ENCODE data around the gene FXYD4. TPM values are rescaled to one million over a fixed set of nuclear protein-coding genes. Genes with fewer than 3 reads are reported as not detected.
"Not testable (repeated sequence)": the region's sequence is repeated elsewhere in the genome, so short reads cannot be mapped to it uniquely, and the experiment has no call there.

The FXYD4 gene
- total RNA-seq, 4 donors from 2014 or later = not detected

GRCh38 chr10:43390333-43390732 is 18.9 kb downstream of the FXYD4 start:
- peak overlapping the region in 1 of 4 donors; percentile 1 for H3K27ac ChIP-seq
- peaks cover 0 to 89% (median 0%) of the 10 kb centered on the region in 3 donors for H3K36me3 ChIP-seq
- TF ChIP-seq CTCF (IDR thresholded peaks at IDR 0.05) (no peak), POLR2A (IDR thresholded peaks at IDR 0.05) (no peak)
- H3K4me1 ChIP-seq = peaks cover 0 to 32% (median 6%) of the 10 kb centered on the region in 4 donors
- no peaks in the 10 kb centered on the region for H3K9me3 ChIP-seq
- no peak for DNase-seq
- no peaks in the 10 kb centered on the region for H3K27me3 ChIP-seq
- H3K4me3 ChIP-seq = no peak overlapping the region

GRCh38 chr10:43390759-43391158 is 19.3 kb downstream of the FXYD4 start:
- H3K4me1 ChIP-seq = peaks cover 0 to 33% (median 8%) of the 10 kb centered on the region in 4 donors
- DNase-seq = no peak
- peak overlapping the region in 1 of 4 donors; percentile 1 for H3K27ac ChIP-seq
- TF ChIP-seq POLR2A (IDR thresholded peaks at IDR 0.05) (no peak), CTCF (IDR thresholded peaks at IDR 0.05) (peak in 4 of 6 experiments; percentile 38 to 61 (median 52))
- H3K27me3 ChIP-seq = no peaks in the 10 kb centered on the region
- H3K9me3 ChIP-seq = no peaks in the 10 kb centered on the region
- H3K36me3 ChIP-seq = peaks cover 0 to 84% (median 0%) of the 10 kb centered on the region in 3 donors
- no peak overlapping the region for H3K4me3 ChIP-seq

DNA sequence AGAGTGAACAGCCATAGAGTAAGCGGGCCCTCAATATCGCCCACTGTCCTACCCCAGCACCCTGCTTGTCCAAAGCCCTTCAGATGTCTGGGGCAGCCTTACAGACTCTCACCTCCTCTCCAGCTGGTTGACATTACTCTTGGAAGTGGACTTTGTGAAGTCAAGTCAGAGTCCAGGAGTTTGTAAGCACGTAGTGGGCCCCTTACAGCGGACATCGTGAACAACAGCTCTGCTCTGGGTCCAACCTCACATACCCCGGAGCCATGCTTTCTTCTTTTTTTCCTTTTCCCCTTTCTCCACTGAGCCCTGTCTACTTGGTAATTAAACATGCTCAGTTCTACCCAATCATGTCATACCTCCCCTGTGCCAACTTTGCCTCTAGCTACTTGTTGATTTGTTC is 20.1 kb downstream of the FXYD4 start:
- no peak for DNase-seq

DNA sequence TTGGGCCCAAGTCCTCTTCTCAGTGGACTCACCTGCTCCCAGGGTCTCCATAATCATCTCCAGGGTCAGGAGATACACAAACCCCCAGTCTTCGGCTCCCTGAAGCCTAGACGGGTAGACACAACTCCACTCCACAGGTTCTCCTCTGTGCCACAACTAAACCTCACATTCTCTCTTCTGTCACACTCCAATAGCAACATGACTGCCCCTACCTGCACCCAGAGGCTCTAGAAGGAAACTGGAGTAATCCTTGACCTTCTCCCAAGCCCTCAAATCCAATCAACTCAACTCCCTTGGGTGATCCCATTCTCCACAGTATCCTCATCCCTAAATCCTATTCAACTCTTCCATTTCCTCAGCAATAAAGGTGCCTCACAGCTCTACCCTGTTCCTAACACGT is 21.3 kb downstream of the FXYD4 start:
- Histone ChIP-seq H3K27ac (no peak overlapping the region), H3K4me3 (no peak overlapping the region), H3K36me3 (peaks cover 0 to 65% (median 0%) of the 10 kb centered on the region in 3 donors), H3K27me3 (no peaks in the 10 kb centered on the region), H3K4me1 (peaks cover 0 to 36% (median 8%) of the 10 kb centered on the region in 4 donors), H3K9me3 (no peaks in the 10 kb centered on the region)
- TF ChIP-seq CTCF (IDR thresholded peaks at IDR 0.05) (no peak), POLR2A (IDR thresholded peaks at IDR 0.05) (no peak)
- no peak for DNase-seq

More for the DNA sequence above, 20.1 kb downstream of the FXYD4 start:
- Histone ChIP-seq H3K4me1 (peaks cover 0 to 33% (median 8%) of the 10 kb centered on the region in 4 donors), H3K27ac (no peak overlapping the region), H3K4me3 (no peak overlapping the region), H3K36me3 (peaks cover 0 to 78% (median 0%) of the 10 kb centered on the region in 3 donors), H3K27me3 (no peaks in the 10 kb centered on the region), H3K9me3 (no peaks in the 10 kb centered on the region)
- TF ChIP-seq CTCF (IDR thresholded peaks at IDR 0.05) (no peak), POLR2A (IDR thresholded peaks at IDR 0.05) (no peak)

DNA sequence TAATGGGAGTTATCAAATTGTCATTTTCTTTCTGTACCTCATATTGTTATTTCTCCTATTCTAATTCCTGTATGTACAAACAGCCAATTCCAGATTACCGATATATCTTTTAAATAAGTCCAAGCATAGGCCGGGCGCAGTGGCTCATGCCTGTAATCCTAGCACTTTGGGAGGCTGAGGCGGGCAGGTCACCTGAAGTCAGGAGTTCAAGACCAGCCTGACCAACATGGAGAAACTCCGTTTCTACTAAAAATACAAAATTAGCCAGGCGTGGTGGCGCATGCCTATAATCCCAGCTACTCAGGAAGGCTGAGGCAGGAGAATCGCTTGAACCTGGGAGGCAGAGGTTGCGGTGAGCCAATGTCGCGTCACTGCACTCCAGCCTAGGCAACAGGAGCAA is 21.8 kb downstream of the FXYD4 start:
- H3K36me3 ChIP-seq = peaks cover 0 to 61% (median 0%) of the 10 kb centered on the region in 3 donors
- H3K27ac ChIP-seq, H3K9me3 ChIP-seq, H3K27me3 ChIP-seq, H3K4me3 ChIP-seq: not testable (repeated sequence)
- peaks cover 0 to 41% (median 10%) of the 10 kb centered on the region in 4 donors for H3K4me1 ChIP-seq
- DNase-seq = peak in 1 of 3 donors; percentile 5

DNA sequence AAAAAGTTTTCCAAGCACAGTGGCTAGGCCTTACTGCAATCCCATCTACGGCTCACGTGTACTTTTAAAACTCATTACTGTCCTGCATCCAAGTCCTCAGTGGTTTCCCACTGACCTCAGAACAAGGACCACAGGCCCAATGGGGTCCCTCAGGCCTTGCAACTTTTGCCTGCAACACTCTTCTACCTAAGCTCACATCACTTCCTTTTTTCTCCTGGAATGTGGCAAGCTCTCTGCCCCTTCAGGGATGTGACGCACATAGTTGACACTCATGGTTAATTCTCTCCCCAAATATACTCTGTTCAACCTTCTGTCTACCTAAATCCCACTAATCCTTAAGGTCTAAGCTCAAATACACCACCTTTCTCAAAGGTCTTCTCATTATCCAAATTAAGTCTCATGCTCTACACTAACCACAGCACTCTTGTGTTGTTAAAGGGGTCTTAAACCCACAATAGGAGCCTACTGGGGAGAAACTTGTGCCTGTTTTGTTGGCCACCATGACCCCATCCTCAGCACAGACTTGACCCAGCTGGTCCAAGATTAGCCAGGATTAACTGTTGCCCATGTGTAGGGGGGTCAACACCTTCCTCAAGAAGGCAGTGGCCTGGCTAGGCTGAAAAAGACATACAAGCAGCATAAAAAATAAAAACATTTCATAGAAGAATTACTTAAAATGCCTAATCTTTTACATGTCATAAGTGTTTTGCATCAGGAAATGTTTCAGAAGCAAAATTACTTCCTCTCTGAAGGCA is 22.3 kb downstream of the FXYD4 start:
- no peaks in the 10 kb centered on the region for H3K9me3 ChIP-seq
- H3K27ac ChIP-seq = no peak overlapping the region
- peaks cover 0 to 55% (median 0%) of the 10 kb centered on the region in 3 donors for H3K36me3 ChIP-seq
- TF ChIP-seq POLR2A (IDR thresholded peaks at IDR 0.05) (no peak), CTCF (IDR thresholded peaks at IDR 0.05) (no peak)
- no peak overlapping the region for H3K4me3 ChIP-seq
- DNase-seq = peak in 1 of 3 donors; percentile 5
- H3K4me1 ChIP-seq = peaks cover 0 to 47% (median 13%) of the 10 kb centered on the region in 4 donors
- H3K27me3 ChIP-seq = no peaks in the 10 kb centered on the region
